Glutamatergic neuron (in vitro differentiated cells): ENCODE results near the gene RPL15. TPM values are rescaled to one million over a fixed set of nuclear protein-coding genes. Genes with fewer than 3 reads are reported as not detected.

Experiments
- DNase-seq: peaks from one replicate; pipeline ENCODE4 v3.0.0; 2022
- H3K27ac Mint-ChIP-seq: one replicate; pipeline ENCODE4 v1.8.0; 2020; ENCODE audit warnings: mild to moderate bottlenecking, mixed read lengths, inconsistent platforms; ENCODE audit not compliant: unreplicated experiment
- H3K27me3 Mint-ChIP-seq: one replicate; pipeline ENCODE4 v1.8.0; 2020; ENCODE audit warnings: mild to moderate bottlenecking, moderate library complexity, mixed read lengths, inconsistent platforms; ENCODE audit not compliant: unreplicated experiment
- H3K36me3 Mint-ChIP-seq: one replicate; pipeline ENCODE4 v1.8.0; 2020; ENCODE audit warnings: mild to moderate bottlenecking, mixed read lengths, inconsistent platforms; ENCODE audit not compliant: unreplicated experiment
- H3K4me1 Mint-ChIP-seq: one replicate; pipeline ENCODE4 v1.8.0; 2020; ENCODE audit warnings: mild to moderate bottlenecking, low read depth, mixed read lengths, inconsistent platforms; ENCODE audit not compliant: unreplicated experiment
- H3K4me3 Mint-ChIP-seq: one replicate; pipeline ENCODE4 v1.8.0; 2020; ENCODE audit warnings: mild to moderate bottlenecking, mixed read lengths, inconsistent platforms; ENCODE audit not compliant: unreplicated experiment
- H3K9me3 Mint-ChIP-seq: one replicate; pipeline ENCODE4 v1.8.0; 2020; ENCODE audit warnings: mild to moderate bottlenecking, moderate library complexity, mixed read lengths, inconsistent platforms; ENCODE audit not compliant: unreplicated experiment
- CTCF ChIP-seq: fragments of 200-600 bp; sonication (generic); IDR thresholded peaks from one replicate; pipeline ENCODE4 v1.5.0; 2021; ENCODE audit not compliant: partially characterized antibody, unreplicated experiment
- total RNA-seq: library from RNA; stranded (reverse); fragmentation: NEBNext Ultra II Directional; extraction: Animal tissue kit (Norgen Biotek cat#: 25700); gene quantifications from one replicate; pipeline ENCODE4 v1.2.1, GENCODE V29; 2021; ENCODE audit not compliant: unreplicated experiment

RPL15 gene
- total RNA-seq, 1 donor from 2014 or later: 1,377 TPM

- H3K9me3 Mint-ChIP-seq: peaks cover 2% of the 10 kb centered on the region
- no peak for DNase-seq
- no peak for TF ChIP-seq CTCF
- no peak overlapping the region for H3K4me3 Mint-ChIP-seq
- H3K36me3 Mint-ChIP-seq: no peaks in the 10 kb centered on the region
- H3K27me3 Mint-ChIP-seq: no peaks in the 10 kb centered on the region
- no peak overlapping the region for H3K27ac Mint-ChIP-seq
- H3K4me1 Mint-ChIP-seq: peaks cover 12% of the 10 kb centered on the region
Observed at GRCh38 chr3:23872330-23872729, 44.6 kb upstream of the RPL15 start.

GRCh38 chr3:23873941-23874340 is 43.0 kb upstream of the RPL15 start:
- peaks cover 1% of the 10 kb centered on the region for H3K27me3 Mint-ChIP-seq
- no peak overlapping the region for H3K27ac Mint-ChIP-seq
- H3K4me1 Mint-ChIP-seq: peaks cover 12% of the 10 kb centered on the region
- no peak for DNase-seq
- no peak overlapping the region for H3K4me3 Mint-ChIP-seq
- no peak for TF ChIP-seq CTCF
- peaks cover 2% of the 10 kb centered on the region for H3K9me3 Mint-ChIP-seq
- no peaks in the 10 kb centered on the region for H3K36me3 Mint-ChIP-seq

GRCh38 chr3:23874359-23875112 is 42.4 kb upstream of the RPL15 start:
- peaks cover 1% of the 10 kb centered on the region for H3K27me3 Mint-ChIP-seq
- H3K9me3 Mint-ChIP-seq: peaks cover 2% of the 10 kb centered on the region
- H3K4me1 Mint-ChIP-seq: peaks cover 12% of the 10 kb centered on the region
- H3K36me3 Mint-ChIP-seq: no peaks in the 10 kb centered on the region
- H3K4me3 Mint-ChIP-seq: no peak overlapping the region
- no peak for TF ChIP-seq CTCF
- no peak overlapping the region for H3K27ac Mint-ChIP-seq
- DNase-seq: no peak

- Mint-ChIP-seq H3K27ac (no peak overlapping the region), H3K27me3 (peaks cover 1% of the 10 kb centered on the region), H3K4me1 (peaks cover 9% of the 10 kb centered on the region), H3K9me3 (peaks cover 2% of the 10 kb centered on the region), H3K4me3 (no peak overlapping the region), H3K36me3 (no peaks in the 10 kb centered on the region)
- DNase-seq: no peak
- no peak for TF ChIP-seq CTCF
Observed at GRCh38 chr3:23875113-23875725, 41.7 kb upstream of the RPL15 start.

- DNase-seq: no peak
- H3K4me3 Mint-ChIP-seq: no peak overlapping the region
- no peak for TF ChIP-seq CTCF
- no peak overlapping the region for H3K27ac Mint-ChIP-seq
- peaks cover 2% of the 10 kb centered on the region for H3K9me3 Mint-ChIP-seq
- H3K27me3 Mint-ChIP-seq: peaks cover 1% of the 10 kb centered on the region
- peaks cover 9% of the 10 kb centered on the region for H3K4me1 Mint-ChIP-seq
- peaks cover 6% of the 10 kb centered on the region for H3K36me3 Mint-ChIP-seq
Observed at GRCh38 chr3:23876923-23877322, 40.0 kb upstream of the RPL15 start.
